Caco-2 (cell line): ENCODE results near the gene STRN. TPM values are rescaled to one million over a fixed set of nuclear protein-coding genes. Genes with fewer than 3 reads are reported as not detected.

ENCODE experiments used
- BruUV-seq: library from RNA; stranded (reverse); fragments of 400-500 nt; replicated peaks from 2 replicates; lab custom pipeline; 2021; lab: Mats Ljungman, UMichigan
- CTCF ChIA-PET: fragments of 300-600 bp; sonication (Branson Sonifier 250); formaldehyde crosslinking; loops from one replicate; lab custom pipeline; 2022; ENCODE audit warnings: antibody characterized with exemption; lab: Charles Lee
- POLR2A ChIA-PET: fragments of 300-600 bp; sonication (Branson Sonifier 250); formaldehyde crosslinking; loops from one replicate; lab custom pipeline; 2022; ENCODE audit warnings: antibody characterized with exemption; lab: Charles Lee
- DNase-seq, 2 experiments: peaks; one replicate each; pipeline versions ENCODE4 v3.0.0 to v3.0.0-alpha.2; 2020 to 2022
- H3K27me3 ChIP-seq: replicated peaks from 2 replicates; pipeline ENCODE4 v1.6.0; 2011; ENCODE audit warnings: low read length; ENCODE audit not compliant: control insufficient read depth, insufficient read depth
- H3K36me3 ChIP-seq: 2 replicates; pipeline ENCODE4 v1.5.1; 2011; ENCODE audit warnings: low read length; ENCODE audit not compliant: control insufficient read depth, insufficient read depth
- H3K4me1 ChIP-seq: fragments of 250-450 bp; sonication (Bioruptor Pico); 2 replicates; pipeline ENCODE4 v1.5.1; 2020; ENCODE audit warnings: mild to moderate bottlenecking
- H3K4me3 ChIP-seq: 2 replicates; pipeline ENCODE4 v1.5.1; 2011; ENCODE audit warnings: low read depth, mild to moderate bottlenecking, control low read depth, low read length
- H3K9me3 ChIP-seq: fragments of 250-450 bp; sonication (Bioruptor Pico); 2 replicates; pipeline ENCODE4 v1.5.1; 2020; ENCODE audit warnings: mild to moderate bottlenecking, moderate library complexity
- H3K27ac Mint-ChIP-seq: one replicate; pipeline ENCODE4 v1.8.0; 2022; ENCODE audit warnings: mixed read lengths; ENCODE audit not compliant: unreplicated experiment
- H3K27me3 Mint-ChIP-seq: one replicate; pipeline ENCODE4 v1.8.0; 2022; ENCODE audit warnings: mixed read lengths; ENCODE audit not compliant: insufficient read depth, unreplicated experiment
- H3K36me3 Mint-ChIP-seq: one replicate; pipeline ENCODE4 v1.8.0; 2022; ENCODE audit warnings: mild to moderate bottlenecking, mixed read lengths; ENCODE audit not compliant: insufficient read depth, unreplicated experiment
- H3K4me1 Mint-ChIP-seq: one replicate; pipeline ENCODE4 v1.8.0; 2022; ENCODE audit warnings: low read depth, mixed read lengths; ENCODE audit not compliant: unreplicated experiment
- H3K4me3 Mint-ChIP-seq: one replicate; pipeline ENCODE4 v1.8.0; 2022; ENCODE audit warnings: mild to moderate bottlenecking, moderate library complexity, mixed read lengths; ENCODE audit not compliant: unreplicated experiment
- H3K9me3 Mint-ChIP-seq: one replicate; pipeline ENCODE4 v1.8.0; 2022; ENCODE audit warnings: mixed read lengths; ENCODE audit not compliant: unreplicated experiment
- CTCF ChIP-seq, 2 experiments: fragments of 200-600 bp in 1 of 2; IDR thresholded peaks; 1 replicate in 1 of 2; 2 replicates in 1 of 2; pipeline versions ENCODE4 v1.5.1 to v1.8.0; 2011 to 2022; ENCODE audit warnings: antibody characterized with exemption in 1 of 2, control low read depth in 1 of 2, inconsistent platforms in 1 of 2, low read depth in 1 of 2, low read length in 1 of 2, mild to moderate bottlenecking in 1 of 2, moderate library complexity in 1 of 2; ENCODE audit not compliant: insufficient read depth in 1 of 2, severe bottlenecking in 1 of 2, unreplicated experiment in 1 of 2
- intact Hi-C: fragments of 100-400 bp; cut with micrococcal nuclease; formaldehyde crosslinking; loops from one replicate; pipeline ENCODE4 v1.10.0; 2022; ENCODE audit not compliant: unreplicated experiment
- total RNA-seq: library from RNA; stranded (reverse); gene quantifications from 2 replicates; pipeline ENCODE4 v1.2.3, GENCODE V29; 2022

Gene STRN
- total RNA-seq, 1 experiment from 2014 or later: 36.8 TPM

GRCh38 chr2:36857713-36858112 lies 108.6 kb downstream of the STRN start:
- no peaks in the 10 kb centered on the region for H3K27me3 Mint-ChIP-seq
- peaks cover 7% of the 10 kb centered on the region for H3K4me1 Mint-ChIP-seq
- intact Hi-C loops: no loop called here
- H3K9me3 ChIP-seq: no peaks in the 10 kb centered on the region
- BruUV-seq: no TSS peak
- ChIA-PET POLR2A (no interaction called here), CTCF (no interaction called here)
- no peak overlapping the region for H3K27ac Mint-ChIP-seq
- H3K36me3 Mint-ChIP-seq: peaks cover 11% of the 10 kb centered on the region
- no peak for DNase-seq
- no peak overlapping the region for H3K4me3 ChIP-seq
- H3K27me3 ChIP-seq: no peaks in the 10 kb centered on the region
- H3K9me3 Mint-ChIP-seq: no peaks in the 10 kb centered on the region
- no peaks in the 10 kb centered on the region; the same call in 1 of the 2 replicates for H3K36me3 ChIP-seq
- H3K4me3 Mint-ChIP-seq: no peak overlapping the region
- no peaks in the 10 kb centered on the region for H3K4me1 ChIP-seq
- TF ChIP-seq CTCF (IDR thresholded peaks at IDR 0.05; ENCODE audit: insufficient read depth in 1 of 2, low read depth in 1 of 2, low read length in 1 of 2, severe bottlenecking in 1 of 2, unreplicated experiment in 1 of 2): no peak

GRCh38 chr2:36855429-36855828 lies 110.9 kb downstream of the STRN start:
- H3K27me3 Mint-ChIP-seq: no peaks in the 10 kb centered on the region
- no peaks in the 10 kb centered on the region for H3K27me3 ChIP-seq
- no peaks in the 10 kb centered on the region for H3K9me3 Mint-ChIP-seq
- TF ChIP-seq CTCF (IDR thresholded peaks at IDR 0.05; ENCODE audit: insufficient read depth in 1 of 2, low read depth in 1 of 2, low read length in 1 of 2, severe bottlenecking in 1 of 2, unreplicated experiment in 1 of 2): no peak
- H3K36me3 ChIP-seq: no peaks in the 10 kb centered on the region; the same call in 1 of the 2 replicates
- POLR2A ChIA-PET: no interaction called here
- CTCF ChIA-PET: interaction anchor here (0.6 kb wide), 1 partner anchor 68 kb away, joined by 4 read pairs; no protein-coding TSS in a partner anchor
- no peaks in the 10 kb centered on the region for H3K9me3 ChIP-seq
- H3K36me3 Mint-ChIP-seq: peaks cover 14% of the 10 kb centered on the region
- H3K4me3 Mint-ChIP-seq: no peak overlapping the region
- no peak for DNase-seq
- intact Hi-C loops: no loop called here
- H3K4me1 ChIP-seq: no peaks in the 10 kb centered on the region
- H3K4me3 ChIP-seq: no peak overlapping the region
- no peak overlapping the region for H3K27ac Mint-ChIP-seq
- H3K4me1 Mint-ChIP-seq: peaks cover 7% of the 10 kb centered on the region
- BruUV-seq: no TSS peak

- peaks cover 15% of the 10 kb centered on the region for H3K36me3 Mint-ChIP-seq
- H3K27me3 ChIP-seq: no peaks in the 10 kb centered on the region
- ChIA-PET POLR2A (no interaction called here), CTCF (no interaction called here)
- H3K27me3 Mint-ChIP-seq: no peaks in the 10 kb centered on the region
- no peaks in the 10 kb centered on the region for H3K9me3 Mint-ChIP-seq
- no peak overlapping the region for H3K4me3 ChIP-seq
- intact Hi-C loops: no loop called here
- H3K4me1 Mint-ChIP-seq: no peaks in the 10 kb centered on the region
- BruUV-seq: no TSS peak
- no peaks in the 10 kb centered on the region for H3K4me1 ChIP-seq
- H3K9me3 ChIP-seq: no peaks in the 10 kb centered on the region
- H3K4me3 Mint-ChIP-seq: no peak overlapping the region
- DNase-seq: no peak
- no peak for TF ChIP-seq CTCF (IDR thresholded peaks at IDR 0.05; ENCODE audit: insufficient read depth in 1 of 2, low read depth in 1 of 2, low read length in 1 of 2, severe bottlenecking in 1 of 2, unreplicated experiment in 1 of 2)
- no peaks in the 10 kb centered on the region; the same call in 1 of the 2 replicates for H3K36me3 ChIP-seq
- H3K27ac Mint-ChIP-seq: no peak overlapping the region
These were observed 112.1 kb downstream of the STRN start for GRCh38 chr2:36854241-36854640.
